Measurements from ENCODE around the gene RBBP8NL.
"Not testable (repeated sequence)": the region's sequence is repeated elsewhere in the genome, so short reads cannot be mapped to it uniquely, and the experiment has no call there.

RBBP8NL gene

DNA sequence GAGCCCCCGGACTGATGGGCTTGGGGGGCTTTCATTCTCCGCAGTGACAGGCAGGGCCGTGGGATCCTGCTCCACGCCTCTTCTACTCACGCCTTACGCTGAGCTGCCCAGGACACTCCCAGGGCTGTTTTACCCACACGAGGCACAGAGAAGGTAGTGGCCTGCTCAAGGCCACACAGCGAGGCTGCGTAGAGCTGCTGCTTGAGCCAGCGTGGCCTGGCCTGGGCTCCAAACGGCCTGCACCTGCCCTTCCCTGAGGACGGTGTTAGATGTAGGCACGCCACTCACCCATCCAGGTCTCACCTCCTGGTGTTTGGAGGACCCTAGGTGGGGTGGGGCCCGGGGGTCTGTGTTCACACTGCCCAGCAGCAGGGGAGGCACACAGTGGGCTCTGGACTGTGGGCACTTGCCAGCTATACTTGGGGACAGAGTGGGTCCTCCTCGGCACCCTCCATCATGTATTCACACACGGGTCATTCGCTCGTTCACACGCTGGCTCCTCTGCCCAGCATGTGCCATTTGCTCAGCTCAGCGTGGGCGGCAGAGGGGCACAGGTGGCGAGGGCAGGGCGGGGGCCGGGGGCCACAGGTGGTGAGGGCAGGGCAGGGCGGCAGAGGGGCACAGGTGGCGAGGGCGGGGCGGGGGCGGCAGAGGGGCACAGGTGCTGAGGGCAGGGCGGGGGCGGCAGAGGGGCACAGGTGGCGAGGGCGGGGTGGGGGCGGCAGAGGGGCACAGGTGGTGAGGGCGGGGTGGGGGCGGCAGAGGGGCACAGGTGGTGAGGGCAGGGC, 18.4 kb upstream of the RBBP8NL start:
- no peak for DNase-seq (ENCODE audit: low spot score)

DNA sequence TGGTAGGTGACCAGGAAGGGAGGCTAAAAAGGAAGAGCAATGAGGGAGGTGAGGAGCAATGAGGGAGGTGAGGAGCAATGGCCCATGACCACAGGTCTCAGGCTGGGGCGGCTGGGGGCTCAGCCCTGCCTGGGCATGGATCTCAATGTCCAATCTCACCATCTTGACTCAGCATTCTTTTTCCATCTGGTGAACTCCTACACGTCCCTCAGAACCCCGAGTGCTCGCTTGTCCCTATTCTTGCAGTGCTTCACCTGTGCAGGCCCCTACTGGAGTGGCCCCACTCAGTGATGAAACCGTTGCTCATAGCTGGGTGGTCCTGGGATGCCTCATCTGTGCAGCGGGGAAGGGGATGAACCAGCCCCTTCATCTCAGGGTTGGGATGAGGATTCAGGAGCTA, 16.9 kb upstream of the RBBP8NL start:
- DNase-seq (ENCODE audit: low spot score): no peak

DNA sequence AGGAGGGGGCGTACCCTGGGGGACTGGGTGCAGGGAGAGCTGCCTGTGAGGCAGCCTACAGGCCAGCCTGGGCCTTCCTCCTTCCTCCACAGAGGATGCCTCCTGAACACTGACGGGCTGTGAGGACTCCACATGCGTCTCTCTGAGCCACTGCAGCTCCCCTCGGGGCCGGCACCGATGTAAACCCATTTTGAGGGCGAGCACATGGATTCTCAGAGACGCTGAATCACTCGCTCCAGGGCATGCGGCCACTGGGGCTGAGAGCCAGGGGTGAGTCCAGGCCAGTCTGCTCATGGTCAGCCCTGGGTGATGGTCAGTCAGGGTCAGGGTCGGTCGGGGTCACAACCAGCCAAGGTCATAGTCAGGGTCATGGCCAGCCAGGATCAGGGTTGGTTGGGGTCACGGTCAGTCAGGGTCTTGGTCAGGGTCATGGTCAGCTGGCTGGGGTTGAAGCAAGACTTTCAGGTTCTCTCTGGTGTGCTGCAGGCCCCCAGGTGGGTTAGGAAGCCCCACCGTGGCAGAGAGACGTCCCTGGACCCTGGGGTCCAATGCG, 14.7 kb upstream of the RBBP8NL start:
- no peak for DNase-seq (ENCODE audit: low spot score)

DNA sequence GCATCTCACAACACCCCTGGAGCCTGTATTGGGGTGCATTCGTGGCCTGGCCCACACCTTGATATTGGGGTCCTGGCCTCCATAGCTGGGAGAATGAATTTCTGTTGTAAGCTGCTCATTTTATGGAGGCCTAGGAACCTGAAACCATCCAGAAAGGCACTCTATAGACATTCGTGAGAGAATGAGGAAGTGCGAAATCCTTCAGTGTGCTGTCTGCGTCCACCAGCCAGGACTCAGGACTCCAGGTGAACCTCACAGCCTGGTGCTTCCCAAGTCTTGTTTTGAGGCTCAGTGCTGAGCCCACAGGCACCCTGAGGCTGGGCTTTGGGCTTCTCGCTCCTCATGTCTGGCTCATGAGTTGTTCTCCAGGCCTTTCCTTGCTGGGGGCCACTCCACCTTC, 11.9 kb upstream of the RBBP8NL start:
- no peak for DNase-seq (ENCODE audit: low spot score)

DNA sequence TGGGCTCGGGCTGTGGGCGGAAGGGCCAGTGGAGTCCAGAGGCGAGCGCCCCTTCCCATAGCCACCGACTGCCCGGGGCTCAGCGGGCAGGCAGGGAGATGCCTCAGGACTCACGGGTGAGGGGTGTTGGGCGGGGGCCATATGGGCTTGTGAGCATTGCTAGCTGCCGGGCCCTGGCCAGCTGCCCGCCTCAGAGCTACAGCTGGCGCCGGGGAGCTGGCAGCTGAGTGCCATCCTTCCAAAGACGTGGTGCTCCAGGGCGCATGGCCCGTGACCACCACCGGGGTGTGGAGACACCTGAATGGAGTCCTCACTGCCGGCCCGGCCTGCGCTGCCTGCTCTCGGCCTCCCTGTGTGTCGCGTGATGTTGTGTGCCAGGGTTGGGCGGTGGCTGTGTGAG, 10.6 kb upstream of the RBBP8NL start:
- DNase-seq (ENCODE audit: low spot score): no peak

DNA sequence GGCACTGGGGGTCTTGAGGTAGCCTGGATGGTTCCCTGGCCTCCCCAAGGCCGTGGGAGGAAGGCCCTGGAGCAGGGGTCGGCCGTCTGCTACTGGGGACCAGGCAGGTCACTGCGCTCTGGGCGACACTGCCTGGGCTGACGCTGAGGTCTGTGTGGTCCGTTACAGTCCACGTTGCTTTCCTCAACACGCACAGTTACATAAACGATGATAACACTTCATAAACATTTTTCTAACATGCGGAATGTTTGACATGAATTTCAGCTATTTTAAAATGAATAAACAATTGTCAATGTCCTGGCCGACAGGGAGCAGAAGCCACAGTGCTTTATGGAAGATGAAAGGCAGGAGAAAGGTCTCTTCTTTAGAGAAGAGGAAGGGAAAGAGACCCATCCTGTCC, 10.2 kb upstream of the RBBP8NL start:
- no peak for DNase-seq (ENCODE audit: low spot score)

DNA sequence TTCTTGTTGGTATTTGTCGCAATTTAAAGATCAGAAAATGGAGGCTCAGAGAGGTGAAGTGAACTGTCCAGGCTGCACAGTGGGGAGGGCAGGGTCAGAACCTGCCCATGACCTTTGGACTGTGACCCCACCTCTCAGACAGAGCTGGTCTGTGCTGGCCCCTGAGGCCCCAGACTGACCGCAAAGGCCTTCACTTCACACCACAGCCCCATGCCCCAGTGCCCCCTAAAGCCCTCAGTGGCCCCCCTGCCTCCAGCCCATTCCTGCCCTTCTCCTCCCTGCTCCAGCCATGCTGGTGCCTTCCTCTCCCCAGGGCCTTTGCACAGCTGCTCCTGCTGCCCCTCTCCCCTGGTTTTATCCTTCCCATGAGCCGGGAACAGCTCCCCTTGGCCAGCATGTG, 9.4 kb upstream of the RBBP8NL start:
- DNase-seq (ENCODE audit: low spot score): no peak

DNA sequence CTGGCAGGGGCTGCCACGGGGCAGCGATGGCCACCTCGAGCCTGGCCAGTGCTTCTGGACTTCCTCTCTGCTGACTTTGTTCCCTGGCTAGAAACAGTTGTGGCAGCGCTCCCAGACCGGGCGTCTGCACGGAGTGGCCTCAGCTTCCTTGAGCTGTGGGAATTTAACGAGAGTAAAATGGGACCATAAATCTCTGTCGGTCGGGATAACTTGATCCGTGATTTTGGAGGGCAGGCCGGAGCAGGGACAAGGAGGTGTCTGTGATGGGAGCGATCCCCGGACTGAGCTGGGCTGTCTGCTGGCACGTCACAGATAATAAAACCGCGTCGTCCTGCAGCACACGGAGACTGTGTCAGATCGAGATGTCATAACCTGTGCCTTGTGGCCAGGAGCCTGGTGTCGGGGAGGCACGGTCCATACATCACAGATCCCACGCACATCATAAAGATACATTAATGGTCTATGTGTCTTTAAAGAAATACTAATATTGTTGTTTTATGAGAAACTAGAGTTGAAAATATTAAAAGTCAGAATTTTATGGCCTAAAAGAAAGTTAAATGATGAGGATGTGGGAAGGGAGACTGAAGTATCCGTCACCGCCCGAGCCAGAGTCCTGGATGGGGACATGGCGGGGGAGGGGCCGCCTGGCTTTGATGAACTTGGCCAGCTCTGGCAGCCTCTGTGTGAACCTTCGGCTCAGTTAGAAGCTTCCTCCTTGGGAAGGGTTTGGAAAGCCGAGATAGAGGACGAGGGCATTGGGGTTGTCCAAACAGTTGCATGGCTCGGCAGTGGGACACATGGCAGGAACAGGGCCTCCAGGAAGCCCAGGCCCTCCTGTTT, 6.5 kb upstream of the RBBP8NL start:
- no peak for DNase-seq (ENCODE audit: low spot score)

DNA sequence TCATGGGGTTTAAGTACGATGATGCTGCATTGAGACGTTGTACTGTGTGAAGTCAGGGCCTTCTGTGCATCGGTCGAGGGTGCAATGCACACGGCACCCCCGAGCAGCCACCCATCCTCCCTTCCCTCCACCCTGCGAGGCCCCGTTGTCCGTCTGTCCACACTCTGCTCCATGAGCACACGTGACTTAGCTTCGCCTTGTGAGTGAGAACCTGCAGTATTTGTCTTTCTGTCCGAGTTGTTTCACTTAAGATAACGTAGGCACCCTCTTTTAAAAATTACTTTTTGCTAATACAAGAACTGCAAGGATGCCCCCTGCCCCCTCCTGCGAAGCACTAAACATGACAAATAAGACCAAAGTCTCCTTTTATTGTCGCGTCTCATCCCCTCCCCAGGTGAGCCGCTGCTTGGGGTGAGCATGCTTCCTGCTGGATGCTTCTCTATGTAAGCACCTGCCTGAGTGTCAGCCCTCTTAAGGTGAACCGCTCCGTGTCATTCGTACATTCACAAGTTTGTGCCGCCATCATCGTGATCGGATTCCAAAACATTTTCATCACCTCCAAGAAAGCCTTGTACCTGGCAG, 3.6 kb upstream of the RBBP8NL start:
- DNase-seq (ENCODE audit: low spot score): no peak

DNA sequence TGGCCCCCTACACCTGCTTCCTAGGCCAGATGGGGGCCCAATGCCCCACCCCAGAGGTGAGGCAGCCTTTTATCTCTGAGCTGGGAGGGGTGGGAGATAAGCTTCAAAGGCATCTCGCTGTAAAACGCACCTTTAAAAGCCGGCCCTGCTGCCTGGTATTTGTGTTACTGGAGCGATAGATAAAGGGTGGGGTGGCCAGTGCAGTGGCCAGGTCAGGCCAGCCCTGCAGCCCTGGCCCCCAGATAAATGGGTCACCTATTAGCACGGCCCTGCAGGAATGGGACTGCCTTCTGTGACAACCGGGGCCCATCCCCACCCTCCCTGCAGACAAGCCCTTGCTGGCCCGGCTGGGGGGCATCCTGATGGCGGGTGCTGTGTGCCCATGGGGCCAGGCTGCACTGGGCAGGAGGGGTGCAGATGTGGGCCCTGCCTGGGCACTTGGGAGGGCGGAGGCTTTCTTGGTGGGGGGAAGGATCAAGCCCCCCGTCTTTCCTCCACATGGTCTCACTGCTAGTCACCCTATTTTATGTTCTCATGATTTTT, 3.0 kb upstream of the RBBP8NL start:
- DNase-seq (ENCODE audit: low spot score): no peak

DNA sequence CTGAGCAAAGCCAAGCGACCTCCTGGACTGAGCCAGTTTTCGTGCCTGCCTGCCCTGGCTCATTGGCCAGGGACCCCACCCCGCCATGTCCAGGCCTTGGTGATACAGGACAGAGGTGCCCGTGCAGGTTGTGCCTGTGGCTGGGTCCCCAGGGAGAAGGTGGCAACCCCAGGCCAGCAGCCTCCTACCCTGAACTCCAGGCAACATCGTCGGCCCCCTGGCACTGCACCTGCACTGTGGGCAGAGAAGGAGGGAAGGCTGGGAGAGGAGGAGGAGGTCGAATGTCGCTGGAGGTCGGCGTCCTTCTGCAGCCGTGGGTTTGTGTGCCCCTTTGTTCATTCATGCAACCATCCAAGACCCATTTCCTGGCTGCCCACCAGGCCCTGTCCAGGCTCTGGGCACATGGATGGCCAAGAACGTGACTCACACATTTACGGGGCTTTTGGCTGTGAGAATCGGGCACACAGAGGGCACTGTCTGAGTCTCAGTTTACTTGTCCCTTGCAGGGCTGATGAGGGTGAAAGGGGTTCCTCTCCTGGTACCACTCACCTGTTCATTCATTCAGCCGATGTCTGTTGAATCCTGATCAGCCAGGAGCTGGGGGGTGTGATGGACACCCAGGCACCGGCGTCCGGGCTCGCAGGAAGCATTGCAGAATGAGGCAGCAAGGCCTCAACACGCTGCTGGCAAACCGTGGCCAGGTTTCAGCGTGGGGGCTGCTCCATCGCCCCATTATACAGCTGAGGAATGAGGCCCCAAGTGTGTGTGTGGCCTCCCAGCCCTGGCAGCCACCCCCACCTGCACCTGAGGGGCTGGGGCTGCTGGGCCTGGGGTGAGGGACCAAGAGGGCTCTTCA, 2.3 kb upstream of the RBBP8NL start:
- DNase-seq (ENCODE audit: low spot score): no peak

DNA sequence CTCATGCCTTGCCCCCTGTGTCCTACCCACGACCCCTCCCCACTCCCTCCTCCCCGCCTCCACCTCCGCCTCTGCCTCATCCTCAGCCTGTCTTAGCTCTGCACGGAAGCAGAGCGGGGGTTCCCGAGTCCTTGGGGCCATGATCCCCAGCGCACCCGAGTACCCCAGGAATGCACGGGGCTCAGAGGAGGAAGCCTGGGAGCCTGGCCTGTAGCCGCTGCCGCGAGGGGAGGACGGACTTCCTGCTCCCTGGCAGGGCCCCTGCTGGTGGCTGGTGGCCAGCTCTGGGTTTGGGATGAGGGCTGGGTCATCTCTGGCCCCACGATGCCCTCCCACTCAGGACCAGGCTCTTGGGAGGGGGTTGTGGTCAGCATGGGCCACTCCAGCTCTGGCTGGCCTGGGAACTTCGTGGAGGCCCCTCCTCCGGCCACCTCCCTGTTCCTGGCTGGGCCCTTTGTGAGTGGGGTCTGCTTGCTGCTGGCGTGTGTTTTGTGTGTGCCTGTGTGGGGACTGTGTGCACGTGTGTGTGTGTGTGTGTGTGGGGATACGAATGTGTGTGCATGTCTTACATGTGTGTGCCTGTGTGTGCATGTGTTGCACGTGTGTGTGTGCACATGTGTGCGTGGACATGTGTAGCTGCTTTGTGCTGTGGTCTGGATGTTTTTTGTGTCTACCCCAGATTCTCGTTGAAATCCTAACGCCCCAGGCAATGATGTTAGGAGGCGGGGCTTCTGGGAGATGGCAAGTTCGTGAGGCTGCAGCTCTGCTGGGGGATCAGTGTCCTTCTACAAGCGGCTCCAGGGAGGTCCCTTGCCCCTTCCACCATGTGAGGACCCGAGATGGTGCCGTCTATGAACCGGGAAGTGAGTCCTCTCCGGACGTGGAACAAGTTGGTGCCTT, 1.3 kb upstream of the RBBP8NL start:
- no peak for DNase-seq (ENCODE audit: low spot score)

DNA sequence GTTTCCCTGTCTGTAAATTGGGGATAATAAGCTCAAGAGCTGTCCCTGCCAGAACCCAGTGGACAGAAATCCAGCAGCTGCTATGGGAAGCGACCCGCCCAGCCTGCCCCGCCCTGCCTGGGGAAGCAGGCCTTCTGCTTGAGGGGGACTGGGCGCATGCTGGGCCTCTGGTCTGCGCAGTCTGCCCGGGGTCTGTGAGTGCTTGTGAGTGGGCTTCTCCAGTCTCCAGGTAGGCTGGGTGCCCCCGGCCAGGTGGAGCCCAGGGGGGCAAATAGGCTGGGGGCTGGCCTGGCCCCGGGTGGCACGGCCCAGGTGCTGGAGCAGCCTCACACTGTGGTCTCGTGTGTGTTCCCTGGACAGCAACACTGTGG, 648 bp upstream of the RBBP8NL start:
- DNase-seq (ENCODE audit: low spot score): no peak

DNA sequence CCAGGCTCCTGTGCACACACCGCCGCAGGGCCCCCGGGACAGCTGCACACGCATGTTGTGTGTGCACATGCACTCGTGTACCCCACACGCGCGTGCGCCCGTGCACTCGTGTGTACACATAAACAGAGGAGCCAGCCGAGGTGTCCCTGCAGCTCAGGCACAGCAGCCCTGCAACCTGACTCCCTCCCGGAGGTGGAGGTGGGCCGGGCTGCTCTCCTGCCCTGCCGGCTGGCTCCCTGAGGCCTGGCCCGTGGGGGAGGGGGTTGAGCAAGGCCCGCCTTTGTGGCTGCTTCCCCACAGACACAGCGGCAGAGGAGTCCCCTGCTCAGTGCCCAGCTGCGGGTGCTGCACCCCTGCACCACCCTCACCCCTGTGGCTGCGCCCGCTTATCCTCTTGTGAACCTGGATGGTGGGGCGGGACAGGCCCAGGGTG, 624 bp downstream of the RBBP8NL start:
- DNase-seq (ENCODE audit: low spot score): no peak

DNA sequence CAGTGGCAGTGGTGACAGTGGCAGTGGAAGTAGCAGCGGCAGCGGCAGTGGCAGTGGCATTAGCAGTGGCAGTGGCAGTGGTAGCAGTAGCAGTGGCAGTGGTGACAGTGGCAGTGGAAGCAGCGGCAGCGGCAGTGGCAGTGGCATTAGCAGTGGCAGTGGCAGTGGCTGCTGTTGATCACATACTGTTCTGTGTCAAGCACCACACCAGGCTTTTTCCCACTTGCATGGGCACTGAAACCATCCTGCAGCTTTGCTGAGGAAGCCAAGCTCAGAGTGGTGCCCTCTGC, 1.3 kb downstream of the RBBP8NL start:
- not testable (repeated sequence) for DNase-seq (ENCODE audit: low spot score)

DNA sequence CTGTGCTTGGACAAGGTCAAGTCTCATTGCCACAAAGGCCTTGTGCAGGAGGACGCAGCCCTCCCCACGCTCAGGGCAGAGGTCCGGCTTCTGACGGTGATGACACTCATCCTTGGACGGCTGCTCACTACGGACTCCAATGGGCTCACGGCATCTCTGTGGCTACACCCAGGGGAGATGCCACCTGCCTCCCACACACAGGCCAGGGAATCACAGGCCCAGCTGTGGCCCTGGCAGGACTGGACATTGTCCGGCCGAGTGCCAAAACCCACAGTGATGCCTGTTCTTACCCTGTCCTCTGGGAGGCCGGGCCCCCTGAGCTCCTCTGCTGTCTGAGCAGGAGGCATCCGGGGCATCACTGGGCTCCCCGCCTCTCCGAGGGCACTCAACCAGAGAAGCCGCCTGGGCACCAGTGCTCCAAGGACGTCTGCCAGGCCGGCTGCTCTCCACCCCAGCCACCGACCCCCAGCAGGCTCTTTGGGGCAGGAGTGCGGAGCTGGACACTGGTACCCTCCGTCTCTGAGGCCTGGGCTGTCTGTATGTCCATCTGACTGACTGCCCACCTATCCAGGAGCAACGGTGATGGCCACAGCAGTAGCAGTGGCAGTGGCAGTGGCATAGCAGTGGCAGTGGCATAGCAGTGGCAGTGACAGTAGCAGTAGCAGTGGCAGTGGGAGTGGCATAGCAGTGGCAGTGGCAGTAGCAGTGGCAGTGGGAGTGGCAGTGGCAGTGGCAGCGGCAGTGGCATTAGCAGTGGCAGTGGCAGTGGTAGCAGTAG, 1.9 kb downstream of the RBBP8NL start:
- DNase-seq (ENCODE audit: low spot score): no peak

DNA sequence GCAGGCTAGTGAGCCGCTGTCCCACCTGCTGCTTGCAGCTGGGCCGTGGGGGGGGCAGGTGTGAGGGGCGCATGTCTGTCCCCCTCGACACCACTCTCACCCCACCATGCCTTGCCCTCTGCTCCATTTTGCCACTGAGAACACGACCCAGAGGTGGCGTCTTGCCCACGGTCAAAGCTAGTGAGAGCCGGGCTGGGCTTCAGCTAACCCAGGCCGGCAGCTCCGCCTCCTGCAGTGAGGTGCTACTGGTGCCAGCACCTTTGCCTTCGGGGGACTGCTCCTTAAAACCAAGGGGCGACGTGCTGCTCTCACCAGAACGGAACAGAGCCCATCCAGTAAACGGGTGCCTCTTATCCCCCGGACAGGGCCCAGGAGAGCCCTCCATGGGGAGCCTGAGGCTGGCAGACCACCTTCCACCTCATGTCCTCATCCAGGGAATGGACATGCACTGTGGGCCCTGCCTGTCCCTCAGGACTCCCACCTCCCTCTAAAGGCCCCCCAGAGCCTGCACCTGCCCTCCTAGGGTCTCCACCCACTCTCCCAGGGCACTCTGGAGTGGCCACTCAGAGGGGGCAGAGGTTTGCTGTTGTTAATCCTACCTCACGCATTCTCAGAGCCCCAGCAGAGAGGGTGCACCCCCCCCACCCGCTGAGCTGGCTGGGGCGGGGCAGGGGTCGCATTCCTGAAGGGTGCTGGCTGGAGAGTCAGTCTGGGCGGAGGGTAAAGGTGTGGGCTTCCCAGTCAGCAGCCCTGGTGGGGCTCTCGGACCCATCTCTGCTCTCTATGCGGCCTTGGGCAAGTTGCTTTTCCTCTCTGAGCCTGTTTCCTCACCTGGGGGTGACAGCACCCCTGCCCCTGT, 2.9 kb downstream of the RBBP8NL start:
- no peak for DNase-seq (ENCODE audit: low spot score)

DNA sequence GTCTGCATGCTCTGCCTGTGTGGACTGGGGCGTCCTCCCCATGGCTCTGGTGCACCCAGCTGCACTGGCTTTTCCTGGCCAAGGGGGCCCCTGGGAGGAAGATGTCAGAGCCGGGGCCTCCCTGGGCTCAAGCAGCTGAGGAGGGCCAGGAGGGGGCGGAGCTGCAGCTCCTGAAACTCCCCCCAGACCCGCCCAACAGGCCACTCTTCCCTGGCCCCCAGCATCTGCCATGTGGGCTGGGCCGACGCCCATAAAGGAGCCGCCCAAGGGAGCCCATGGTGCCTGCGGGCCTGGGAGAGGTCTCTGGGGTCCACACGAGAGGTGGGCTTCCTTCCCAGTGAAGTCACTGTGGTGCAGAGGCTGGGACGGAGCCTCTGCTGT, 4.0 kb downstream of the RBBP8NL start:
- DNase-seq (ENCODE audit: low spot score): no peak
